Activated CD8-positive, alpha-beta memory T cell treated with anti-CD3 and anti-CD28 coated beads, Interleukin-2, amount 50 U/mL, for 1 hour (primary cell): ENCODE data around the gene CCL18.
"Not testable (repeated sequence)": the region's sequence is repeated elsewhere in the genome, so short reads cannot be mapped to it uniquely, and the experiment has no call there.

ENCODE experiments used
- DNase-seq: peaks from one replicate; pipeline ENCODE4 v3.0.0-alpha.2; 2020; ENCODE audit errors: extremely low read depth

Gene CCL18

GRCh38 chr17:36063786-36064541 is at the start of gene CCL18:
CCL18 (plus strand) TSS chr17:36064272; CDS start chr17:36064343, 71 bp downstream.
- DNase-seq = no peak

- no peak for DNase-seq
These were observed 49.1 kb upstream of the CCL18 start for GRCh38 chr17:36014946-36015345.

- not testable (repeated sequence) for DNase-seq
These were observed 48.2 kb upstream of the CCL18 start for GRCh38 chr17:36015895-36016294.

GRCh38 chr17:36016555-36016954 is 47.5 kb upstream of the CCL18 start:
- DNase-seq = no peak

GRCh38 chr17:36017799-36018198 is 46.3 kb upstream of the CCL18 start, which contains the start of gene CCL23:
CCL23 (minus strand) TSS chr17:36017972; CDS start chr17:36017897, 75 bp downstream.
- no peak for DNase-seq

- no peak for DNase-seq
These were observed 44.6 kb upstream of the CCL18 start for GRCh38 chr17:36019423-36019822.

GRCh38 chr17:36024106-36024869 is 39.8 kb upstream of the CCL18 start:
- DNase-seq = no peak

GRCh38 chr17:36027761-36028160 is 36.3 kb upstream of the CCL18 start:
- no peak for DNase-seq

GRCh38 chr17:36030956-36031355 is 33.1 kb upstream of the CCL18 start:
- DNase-seq = no peak

- no peak for DNase-seq
These were observed 29.9 kb upstream of the CCL18 start for GRCh38 chr17:36034127-36034526.

- no peak for DNase-seq
These were observed 27.8 kb upstream of the CCL18 start for GRCh38 chr17:36036235-36036634.

- DNase-seq = no peak
These were observed 16.0 kb upstream of the CCL18 start for GRCh38 chr17:36048066-36048465.

GRCh38 chr17:36049643-36050042 is 14.4 kb upstream of the CCL18 start:
- no peak for DNase-seq

GRCh38 chr17:36055171-36055570 is 8.9 kb upstream of the CCL18 start:
- DNase-seq = no peak

- no peak for DNase-seq
These were observed 8.1 kb upstream of the CCL18 start for GRCh38 chr17:36055921-36056520.

GRCh38 chr17:36057911-36058310 is 6.2 kb upstream of the CCL18 start:
- no peak for DNase-seq

GRCh38 chr17:36059406-36059805 is 4.7 kb upstream of the CCL18 start:
- no peak for DNase-seq

- DNase-seq = no peak
These were observed 3.3 kb upstream of the CCL18 start for GRCh38 chr17:36060816-36061215.

- DNase-seq = no peak
These were observed 2.4 kb downstream of the CCL18 start for GRCh38 chr17:36066365-36066985.

GRCh38 chr17:36068524-36068923 is 4.5 kb downstream of the CCL18 start:
- no peak for DNase-seq

GRCh38 chr17:36069136-36069535 is 5.1 kb downstream of the CCL18 start:
- no peak for DNase-seq

- no peak for DNase-seq
These were observed 6.4 kb downstream of the CCL18 start for GRCh38 chr17:36070427-36070826.
